HG03196 (cell line): ENCODE measurements around the gene GRK1.

ENCODE experiments used
- ATAC-seq: cut with Tn5 transposase; IDR thresholded peaks from one replicate; pipeline ENCODE4 v1.9.1; 2021; ENCODE audit not compliant: unreplicated experiment

Gene GRK1

GRCh38 chr13:113771709-113772331 lies 104.8 kb downstream of the GRK1 start:
- no peak for ATAC-seq

DNA sequence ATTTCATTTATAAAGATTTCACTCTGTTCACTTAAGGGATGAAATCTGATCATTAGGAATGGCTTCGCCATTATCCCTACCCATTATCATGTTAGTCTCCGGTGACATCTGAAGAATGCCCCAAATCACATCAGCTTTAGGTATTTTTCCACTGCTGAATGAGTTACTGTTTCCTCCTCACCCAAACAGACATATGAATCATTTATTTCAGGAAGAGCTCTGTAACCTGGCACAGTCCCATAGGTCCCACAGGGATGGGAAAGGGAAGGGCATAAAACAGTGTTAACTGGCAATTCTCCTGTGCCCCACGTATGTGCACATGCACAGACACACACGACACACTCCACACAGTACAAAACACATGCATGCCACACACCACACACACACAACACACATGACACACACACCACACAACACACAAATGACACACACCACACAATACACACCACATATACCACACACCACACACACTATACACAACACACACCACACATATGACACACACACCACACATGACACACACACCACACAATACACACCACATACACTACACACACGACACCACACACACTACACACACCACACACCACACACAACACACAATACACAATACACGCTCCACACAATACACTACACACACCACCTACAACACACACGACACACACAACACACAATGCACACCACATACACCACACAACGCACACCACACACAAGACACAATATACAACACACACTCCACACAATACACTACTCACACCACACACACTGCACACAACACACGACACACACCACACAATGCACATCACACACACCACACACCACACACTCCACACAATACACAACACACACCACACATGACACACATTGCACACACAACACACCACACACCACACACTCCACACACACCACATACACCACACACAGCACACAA lies 107.4 kb downstream of the GRK1 start:
- no peak for ATAC-seq

DNA sequence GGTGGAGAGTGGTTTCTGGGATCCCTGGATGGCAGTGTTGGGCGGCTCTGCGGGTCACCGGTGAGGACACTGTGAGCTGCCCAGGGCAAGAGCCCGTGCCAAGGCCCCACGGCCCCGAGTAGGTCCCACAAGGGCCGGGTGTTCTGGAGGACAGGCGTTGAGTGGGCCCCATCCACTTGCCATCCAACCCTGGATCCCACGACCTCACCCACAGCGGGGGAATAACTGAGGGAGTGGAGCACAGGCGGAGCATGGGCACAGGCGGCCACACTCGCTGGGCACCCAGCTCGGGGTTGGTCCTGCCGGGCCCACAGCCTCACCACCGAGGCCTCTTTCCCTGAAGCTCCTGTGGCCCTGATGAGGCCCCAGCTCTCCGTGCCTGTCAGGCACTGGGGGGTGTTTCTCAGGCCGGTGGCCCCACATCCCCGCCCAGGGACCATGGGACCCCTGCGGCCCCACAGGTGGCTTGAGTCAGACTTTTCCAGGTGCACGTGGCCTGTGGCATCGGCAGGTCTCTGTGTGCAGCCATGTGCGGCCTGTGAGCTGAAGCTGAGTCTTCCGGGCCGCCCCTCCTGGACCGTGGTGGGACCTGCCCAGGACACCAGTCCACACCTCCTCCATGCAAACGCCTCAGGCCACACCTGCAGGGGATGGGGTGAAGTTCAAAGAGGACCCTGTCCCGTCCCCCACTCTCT lies 108.6 kb downstream of the GRK1 start:
- no peak for ATAC-seq

- ATAC-seq = no peak
Observed at GRCh38 chr13:113776231-113777125, 109.5 kb downstream of the GRK1 start.

- ATAC-seq = no peak
Observed at GRCh38 chr13:113777311-113778260, 110.6 kb downstream of the GRK1 start.

- no peak for ATAC-seq
Observed at GRCh38 chr13:113781571-113781970, 114.6 kb downstream of the GRK1 start.

DNA sequence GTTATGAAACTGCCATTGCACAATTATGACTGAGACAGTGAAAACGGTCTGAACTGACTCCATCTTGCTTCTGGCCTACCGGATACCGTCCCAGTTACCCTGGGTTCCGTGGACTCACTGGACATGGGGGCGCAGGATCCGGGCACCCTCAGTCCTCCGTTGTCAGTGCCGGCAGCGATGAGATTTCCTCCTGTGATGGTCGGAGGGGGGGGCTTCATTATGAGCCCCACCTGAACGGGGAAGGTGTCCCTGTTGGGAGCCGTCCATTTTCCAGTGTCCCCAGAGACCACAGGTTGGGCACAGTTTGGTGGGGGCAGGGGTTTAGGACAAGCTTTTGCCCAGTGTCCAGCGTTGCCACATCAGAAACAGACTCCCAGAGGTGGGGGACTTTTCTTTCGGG lies 115.5 kb downstream of the GRK1 start:
- ATAC-seq = no peak

- ATAC-seq = no peak
Observed at GRCh38 chr13:113783200-113783881, 116.3 kb downstream of the GRK1 start.

DNA sequence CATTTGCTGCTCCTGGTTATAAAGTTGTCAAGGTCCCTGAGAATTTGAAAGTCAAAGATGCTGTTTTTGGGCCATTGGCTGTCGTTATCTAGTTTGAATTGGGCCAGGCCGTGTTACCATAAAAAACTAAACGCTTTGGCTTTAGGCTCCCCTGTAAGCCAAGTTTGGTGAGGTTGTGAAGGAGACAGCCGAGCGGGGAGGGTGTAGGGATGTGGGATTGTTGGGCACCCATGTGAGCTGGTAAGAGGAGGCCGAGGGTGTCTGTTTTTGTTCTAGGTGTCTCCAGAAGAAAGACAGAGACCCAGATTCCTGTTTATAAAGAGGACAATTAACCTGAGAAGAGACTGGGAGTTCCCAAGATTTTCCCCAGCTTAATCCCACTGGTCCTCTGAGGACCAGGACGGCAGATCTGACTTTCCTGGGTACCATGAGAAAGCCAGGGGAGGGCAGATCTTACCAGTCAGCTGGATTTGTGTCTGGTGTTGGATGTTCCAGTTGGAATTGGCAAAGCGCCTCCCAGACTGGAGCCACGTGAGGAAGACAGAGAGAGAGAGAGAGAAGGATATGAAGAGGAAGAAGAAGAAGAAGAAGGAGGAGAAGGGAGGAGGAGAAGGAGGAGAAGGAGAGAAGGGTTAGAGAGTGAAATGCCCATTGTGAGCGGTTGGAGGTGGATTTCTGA lies 117.1 kb downstream of the GRK1 start:
- ATAC-seq = no peak

GRCh38 chr13:113784645-113785024 lies 117.6 kb downstream of the GRK1 start:
- ATAC-seq = no peak

DNA sequence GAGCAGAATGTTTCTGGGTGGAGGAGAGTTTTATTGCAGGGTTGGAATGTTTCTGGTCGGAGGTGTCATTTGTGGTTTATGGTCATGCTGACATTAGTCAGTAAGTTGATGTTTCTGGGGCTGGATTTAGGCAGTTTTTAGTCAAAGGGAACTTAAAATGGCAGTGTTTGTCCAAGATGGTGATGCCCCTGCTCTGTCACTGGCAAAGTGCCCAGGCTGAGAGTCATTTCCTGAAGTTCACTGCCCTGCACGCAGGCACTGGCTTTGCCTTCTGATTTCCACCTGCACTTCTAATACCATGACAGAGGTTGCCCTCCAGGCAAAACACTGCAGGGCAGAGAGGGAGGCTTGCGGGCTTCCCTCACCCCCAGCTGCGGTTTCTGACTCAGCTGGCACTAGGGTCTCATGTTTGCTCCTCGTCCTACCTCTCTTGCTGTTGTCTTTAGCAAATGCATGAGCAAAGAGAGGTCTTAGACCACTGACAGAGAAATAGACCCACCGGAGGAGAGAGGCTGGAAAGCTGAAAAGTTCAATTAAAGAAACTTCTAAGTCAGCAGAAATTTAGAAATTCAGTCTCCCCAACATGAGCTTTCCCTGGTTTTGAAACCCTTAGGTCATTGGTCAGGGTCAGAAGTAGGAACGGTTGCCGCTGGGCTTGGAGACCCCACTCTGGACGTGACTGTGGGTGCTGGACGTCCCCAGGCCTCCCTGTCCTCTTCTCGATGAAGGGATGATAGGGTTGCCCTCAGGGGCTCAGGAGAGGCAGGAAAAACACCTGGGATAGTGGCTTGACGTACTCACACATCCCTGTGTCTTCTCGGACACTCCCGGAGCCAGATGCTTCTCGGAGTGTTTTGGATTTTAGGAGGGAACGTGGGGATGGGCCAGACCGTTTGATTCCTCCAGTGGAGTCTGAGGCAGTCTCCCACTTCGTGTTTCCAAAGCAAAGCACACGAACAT lies 118.3 kb downstream of the GRK1 start:
- ATAC-seq = no peak

GRCh38 chr13:113786262-113786841 lies 119.3 kb downstream of the GRK1 start:
- no peak for ATAC-seq
